Activated T-cell treated with anti-CD3 and anti-CD28 coated beads for 4 hours (primary cell): ENCODE measurements around the gene TPSAB1.
"Not testable (repeated sequence)": the region's sequence is repeated elsewhere in the genome, so short reads cannot be mapped to it uniquely, and the experiment has no call there.

ENCODE experiments used
- DNase-seq: peaks from one replicate; pipeline ENCODE4 v3.0.0-alpha.2; 2020

The TPSAB1 gene

GRCh38 chr16:1225051-1225451 is 15.5 kb upstream of the TPSAB1 start, which contains the start of gene TPSG1:
Gene TPSG1, minus strand, starts transcription at chr16:1225268. Its CDS starts 16 bp downstream, at chr16:1225252.
- DNase-seq, result no peak

- DNase-seq, result not testable (repeated sequence)
Observed at GRCh38 chr16:1225728-1226311, 14.7 kb upstream of the TPSAB1 start.

GRCh38 chr16:1226692-1227091 is 13.8 kb upstream of the TPSAB1 start:
- not testable (repeated sequence) for DNase-seq

GRCh38 chr16:1228227-1228626 is 12.3 kb upstream of the TPSAB1 start:
- not testable (repeated sequence) for DNase-seq

GRCh38 chr16:1229476-1229875 is 11.0 kb upstream of the TPSAB1 start:
- not testable (repeated sequence) for DNase-seq

GRCh38 chr16:1230084-1230470 is 10.4 kb upstream of the TPSAB1 start, which contains the start of gene TPSB2:
Gene TPSB2, minus strand, starts transcription at chr16:1230184. Its CDS starts 233 bp downstream, at chr16:1229951.
- not testable (repeated sequence) for DNase-seq

GRCh38 chr16:1230471-1231212 is 9.9 kb upstream of the TPSAB1 start:
- DNase-seq, result not testable (repeated sequence)

GRCh38 chr16:1231301-1231700 is 9.2 kb upstream of the TPSAB1 start:
- DNase-seq, result not testable (repeated sequence)

GRCh38 chr16:1232049-1232748 is 8.3 kb upstream of the TPSAB1 start:
- DNase-seq, result not testable (repeated sequence)

- DNase-seq, result not testable (repeated sequence)
Observed at GRCh38 chr16:1236659-1237058, 3.8 kb upstream of the TPSAB1 start.

- DNase-seq, result no peak
Observed at GRCh38 chr16:1237990-1238389, 2.5 kb upstream of the TPSAB1 start.

GRCh38 chr16:1238909-1239308 is 1.6 kb upstream of the TPSAB1 start:
- not testable (repeated sequence) for DNase-seq

GRCh38 chr16:1239575-1239974 is 930 bp upstream of the TPSAB1 start:
- DNase-seq, result not testable (repeated sequence)

- not testable (repeated sequence) for DNase-seq
Observed at GRCh38 chr16:1241081-1241480, 576 bp downstream of the TPSAB1 start.

GRCh38 chr16:1243363-1243762 is 2.9 kb downstream of the TPSAB1 start:
- DNase-seq, result not testable (repeated sequence)

GRCh38 chr16:1243907-1244850 is 3.7 kb downstream of the TPSAB1 start:
- DNase-seq, result not testable (repeated sequence)

GRCh38 chr16:1244881-1245280 is 4.4 kb downstream of the TPSAB1 start:
- DNase-seq, result no peak

- no peak for DNase-seq
Observed at GRCh38 chr16:1245452-1246020, 5.0 kb downstream of the TPSAB1 start.

- not testable (repeated sequence) for DNase-seq
Observed at GRCh38 chr16:1247903-1248537, 7.5 kb downstream of the TPSAB1 start.

- not testable (repeated sequence) for DNase-seq
Observed at GRCh38 chr16:1249031-1249755, 8.7 kb downstream of the TPSAB1 start.
